NCI-H187 (cell line): Measurements from ENCODE around the gene SYCN.

Source experiments
- DNase-seq, 2 experiments: peaks; one replicate each; lab custom pipeline; 2025; lab: John Stamatoyannopoulos, UW

SYCN gene

GRCh38 chr19:39194832-39195542 lies 9.1 kb downstream of the SYCN start:
- no peak for DNase-seq

- no peak for DNase-seq
These were observed 10.3 kb downstream of the SYCN start for GRCh38 chr19:39193803-39194202.

- DNase-seq: no peak
These were observed 11.2 kb downstream of the SYCN start for GRCh38 chr19:39192846-39193245.

- no peak for DNase-seq
These were observed 13.3 kb downstream of the SYCN start for GRCh38 chr19:39190768-39191167.

GRCh38 chr19:39188960-39189359 lies 15.1 kb downstream of the SYCN start:
- DNase-seq: no peak

GRCh38 chr19:39187552-39187943 lies 16.5 kb downstream of the SYCN start:
- no peak for DNase-seq

- no peak for DNase-seq
These were observed 17.7 kb downstream of the SYCN start for GRCh38 chr19:39186391-39186790.

- DNase-seq: no peak
These were observed 21.0 kb downstream of the SYCN start for GRCh38 chr19:39183104-39183503.

- DNase-seq: no peak
These were observed 21.9 kb downstream of the SYCN start for GRCh38 chr19:39182174-39182505.

- DNase-seq: no peak
These were observed 22.4 kb downstream of the SYCN start for GRCh38 chr19:39181500-39182173.

- DNase-seq: no peak
These were observed 23.3 kb downstream of the SYCN start for GRCh38 chr19:39180749-39181148.

- DNase-seq: no peak
These were observed 24.3 kb downstream of the SYCN start for GRCh38 chr19:39179754-39180153.

GRCh38 chr19:39178296-39179006 lies 25.6 kb downstream of the SYCN start:
- DNase-seq: no peak

- DNase-seq: no peak
These were observed 26.3 kb downstream of the SYCN start for GRCh38 chr19:39177736-39178135.

GRCh38 chr19:39177110-39177699 lies 26.9 kb downstream of the SYCN start:
- no peak for DNase-seq

- DNase-seq: no peak
These were observed 28.5 kb downstream of the SYCN start for GRCh38 chr19:39175564-39175963.

- DNase-seq: no peak
These were observed 29.2 kb downstream of the SYCN start for GRCh38 chr19:39174558-39175544.

GRCh38 chr19:39174142-39174541 lies 29.9 kb downstream of the SYCN start:
- DNase-seq: no peak

GRCh38 chr19:39173502-39173991 lies 30.5 kb downstream of the SYCN start:
- no peak for DNase-seq

- DNase-seq: no peak
These were observed 31.2 kb downstream of the SYCN start for GRCh38 chr19:39172700-39173501.
